Natural killer cell (primary cell): ENCODE measurements around the gene LBHD2. TPM values are rescaled to one million over a fixed set of nuclear protein-coding genes. Genes with fewer than 3 reads are reported as not detected.

Experiments
- ATAC-seq, 3 donors: fragments of 150-1000 bp in 2 of 3; fragments of 200-7000 bp in 1 of 3; cut with Tn5 transposase; 1 replicate in 1 of 3; 2 replicates in 2 of 3; pipeline ENCODE4 v1.10.0; 2021; ENCODE audit warnings: mild to moderate bottlenecking in 2 of 3, moderate library complexity in 2 of 3
- DNase-seq, 2 donors: peaks; one replicate each; pipeline versions ENCODE4 v3.0.0 to v3.0.0-alpha.2; 2013 to 2021; ENCODE audit warnings: mixed read lengths in 1 of 2
- H3K27ac ChIP-seq: one replicate; pipeline ENCODE4 v1.5.1; 2013; ENCODE audit warnings: mild to moderate bottlenecking, low read length
- H3K27me3 ChIP-seq: one replicate; pipeline ENCODE4 v1.6.1; 2013; ENCODE audit warnings: low read length; ENCODE audit not compliant: control insufficient read depth, insufficient read depth
- H3K36me3 ChIP-seq: one replicate; pipeline ENCODE4 v1.6.1; 2013; ENCODE audit warnings: low read length; ENCODE audit not compliant: control insufficient read depth, insufficient read depth
- H3K4me1 ChIP-seq: one replicate; pipeline ENCODE4 v1.6.1; 2013; ENCODE audit warnings: low read length; ENCODE audit not compliant: control insufficient read depth, insufficient read depth
- H3K4me3 ChIP-seq: one replicate; pipeline ENCODE4 v1.5.1; 2013; ENCODE audit warnings: low read length
- H3K9me3 ChIP-seq: one replicate; pipeline ENCODE4 v1.6.1; 2013; ENCODE audit warnings: low read length; ENCODE audit not compliant: control insufficient read depth, insufficient read depth
- H3K27ac Mint-ChIP-seq, 2 donors: one replicate each; pipeline ENCODE4 v1.8.0; 2022; ENCODE audit warnings: mild to moderate bottlenecking in 2 of 2, mixed read lengths in 2 of 2, moderate library complexity in 1 of 2
- H3K27me3 Mint-ChIP-seq, 2 donors: one replicate each; pipeline ENCODE4 v1.8.0; 2022; ENCODE audit warnings: low read depth in 2 of 2, mixed read lengths in 2 of 2
- H3K36me3 Mint-ChIP-seq: one replicate; pipeline ENCODE4 v1.8.0; 2022; ENCODE audit warnings: mixed read lengths
- H3K4me1 Mint-ChIP-seq, 2 donors: one replicate each; pipeline ENCODE4 v1.8.0; 2022; ENCODE audit warnings: mixed read lengths in 2 of 2
- H3K4me3 Mint-ChIP-seq: one replicate; pipeline ENCODE4 v1.8.0; 2022; ENCODE audit warnings: mild to moderate bottlenecking, moderate library complexity, mixed read lengths
- H3K9me3 Mint-ChIP-seq, 2 donors: one replicate each; pipeline ENCODE4 v1.8.0; 2022; ENCODE audit warnings: mixed read lengths in 2 of 2
- WGBS: methylation state at CpG from one replicate; pipeline ENCODE4 v1.1.7; 2013; ENCODE audit warnings: missing lambda C conversion rate; ENCODE audit not compliant: insufficient coverage; 5-methylcytosine and 5-hydroxymethylcytosine counted together
- intact Hi-C: fragments of 100-400 bp; cut with micrococcal nuclease; formaldehyde crosslinking; loops from one replicate; pipeline ENCODE4 v1.14.2; 2022
- total RNA-seq, 4 donors: library from RNA; stranded (reverse); fragments of 120-200 nt in 1 of 4; gene quantifications; one replicate each; pipeline versions ENCODE4 v1.2.3 to v1.2.4, GENCODE V29; 2013 to 2022
- TF ChIP-seq, protein P1 (sequence below): fragments of 200-600 bp; IDR thresholded peaks from one replicate; pipeline ENCODE4 v1.8.0; 2022; ENCODE audit warnings: antibody characterized with exemption

The LBHD2 gene
- not detected for total RNA-seq
- total RNA-seq (2013), result not detected

DNA sequence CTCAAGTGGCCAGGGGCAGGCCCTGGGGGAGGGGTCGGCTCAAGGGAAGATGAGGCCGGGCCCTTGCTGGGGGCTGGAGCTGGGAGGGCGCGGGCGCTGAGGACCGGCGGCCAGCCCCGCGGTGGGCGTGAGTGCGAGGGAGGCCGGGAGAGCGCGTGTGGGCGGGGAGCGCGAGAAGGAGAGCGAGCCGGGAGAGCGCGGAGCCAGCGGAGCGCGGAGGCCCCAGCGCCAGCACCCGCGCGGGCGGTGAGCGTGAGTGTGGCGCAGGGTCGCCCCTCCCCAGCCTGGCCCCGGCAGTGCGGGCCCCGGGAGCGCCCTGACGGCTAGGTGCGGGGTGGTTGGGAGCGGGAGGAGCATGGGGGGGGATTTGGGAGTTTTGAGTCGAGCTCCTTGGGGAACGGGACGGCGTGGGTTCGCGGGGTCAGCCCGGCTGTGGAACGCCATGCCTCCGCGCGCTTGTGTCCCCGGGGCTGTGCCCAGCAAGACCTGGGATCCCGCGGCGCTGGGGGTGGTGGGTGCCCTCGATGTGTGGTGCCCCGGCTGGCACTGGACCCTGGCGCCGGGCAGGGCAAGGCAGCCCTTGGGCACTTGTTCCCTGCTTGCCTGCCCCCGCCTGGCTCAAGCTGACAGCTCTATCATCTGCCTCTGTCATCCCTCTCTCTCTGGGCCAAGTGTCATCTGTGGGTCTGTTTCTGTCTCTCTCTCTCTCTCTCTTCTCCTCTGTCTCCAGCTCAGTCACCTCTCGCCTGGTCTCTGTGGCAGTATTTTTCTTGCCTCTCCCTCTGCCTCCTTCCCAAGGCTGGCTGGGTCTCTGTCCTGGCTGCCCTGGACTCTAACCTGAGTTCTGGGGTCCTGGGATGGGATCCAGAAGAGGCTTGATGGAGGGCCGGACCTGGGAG is at the start of gene LBHD2:
Gene LBHD2, plus strand, starts transcription at position 190 of the 899 bp plus-strand sequence. CDS start 1,803 bp downstream, outside the sequence.
- Histone ChIP-seq H3K27ac (no peak within 1 kb of the TSS), H3K4me1 (no peaks in the 10 kb centered on the region), H3K4me3 (no peak within 1 kb of the TSS), H3K27me3 (no peaks in the 10 kb centered on the region), H3K36me3 (no peaks in the 10 kb centered on the region), H3K9me3 (no peaks in the 10 kb centered on the region)
- intact Hi-C loops, result no loop called here
- Mint-ChIP-seq H3K27me3 (peaks cover 0 to 6% of the 10 kb centered on the region in 2 donors), H3K36me3 (no peaks in the 10 kb centered on the region), H3K27ac (no peak within 1 kb of the TSS), H3K9me3 (no peaks in the 10 kb centered on the region), H3K4me1 (no peaks in the 10 kb centered on the region), H3K4me3 (no peak within 1 kb of the TSS)
- WGBS, result 23% methylated on average over 61 of the region's 61 CpGs
- TF ChIP-seq, protein P1, sequence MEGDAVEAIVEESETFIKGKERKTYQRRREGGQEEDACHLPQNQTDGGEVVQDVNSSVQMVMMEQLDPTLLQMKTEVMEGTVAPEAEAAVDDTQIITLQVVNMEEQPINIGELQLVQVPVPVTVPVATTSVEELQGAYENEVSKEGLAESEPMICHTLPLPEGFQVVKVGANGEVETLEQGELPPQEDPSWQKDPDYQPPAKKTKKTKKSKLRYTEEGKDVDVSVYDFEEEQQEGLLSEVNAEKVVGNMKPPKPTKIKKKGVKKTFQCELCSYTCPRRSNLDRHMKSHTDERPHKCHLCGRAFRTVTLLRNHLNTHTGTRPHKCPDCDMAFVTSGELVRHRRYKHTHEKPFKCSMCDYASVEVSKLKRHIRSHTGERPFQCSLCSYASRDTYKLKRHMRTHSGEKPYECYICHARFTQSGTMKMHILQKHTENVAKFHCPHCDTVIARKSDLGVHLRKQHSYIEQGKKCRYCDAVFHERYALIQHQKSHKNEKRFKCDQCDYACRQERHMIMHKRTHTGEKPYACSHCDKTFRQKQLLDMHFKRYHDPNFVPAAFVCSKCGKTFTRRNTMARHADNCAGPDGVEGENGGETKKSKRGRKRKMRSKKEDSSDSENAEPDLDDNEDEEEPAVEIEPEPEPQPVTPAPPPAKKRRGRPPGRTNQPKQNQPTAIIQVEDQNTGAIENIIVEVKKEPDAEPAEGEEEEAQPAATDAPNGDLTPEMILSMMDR, result no peak
- ATAC-seq, result no peak
- DNase-seq, result no peak

DNA sequence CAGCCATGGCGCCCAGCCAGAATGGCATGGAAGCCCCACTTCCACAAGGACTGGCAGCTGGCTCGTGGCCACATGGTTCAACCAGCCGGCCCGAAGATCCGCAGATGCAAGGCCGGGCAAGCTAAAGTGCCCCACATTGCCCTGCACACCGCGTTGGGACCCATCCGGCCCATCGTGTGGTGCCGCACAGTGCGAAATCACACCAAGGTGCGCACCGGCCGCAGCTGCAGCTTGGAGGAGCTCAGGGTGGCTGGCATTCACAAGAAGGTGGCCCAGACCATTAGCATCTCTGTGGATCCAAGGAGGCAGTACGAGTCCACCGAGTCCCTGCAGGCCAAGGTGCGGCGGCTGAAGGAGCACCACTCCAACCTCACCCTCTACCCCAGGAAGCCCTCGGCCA is 42.5 kb upstream of the LBHD2 start:
- intact Hi-C loops, result no loop called here
- no peaks in the 10 kb centered on the region for H3K9me3 ChIP-seq
- H3K27ac Mint-ChIP-seq, result no peak overlapping the region
- TF ChIP-seq, protein P1, result no peak
- H3K36me3 ChIP-seq, result no peaks in the 10 kb centered on the region
- no peaks in the 10 kb centered on the region for H3K4me1 ChIP-seq
- DNase-seq (no peak), ATAC-seq (no peak)
- no peaks in the 10 kb centered on the region for H3K9me3 Mint-ChIP-seq
- no peak overlapping the region for H3K4me3 ChIP-seq
- H3K4me3 Mint-ChIP-seq, result no peak overlapping the region
- H3K27me3 Mint-ChIP-seq, result peaks cover 13 to 16% of the 10 kb centered on the region in 2 donors
- peaks cover 0 to 4% of the 10 kb centered on the region in 2 donors for H3K4me1 Mint-ChIP-seq
- peaks cover 4% of the 10 kb centered on the region for H3K27me3 ChIP-seq
- WGBS, result 92% methylated on average over 20 of the region's 20 CpGs
- H3K27ac ChIP-seq, result no peak overlapping the region
- no peaks in the 10 kb centered on the region for H3K36me3 Mint-ChIP-seq

DNA sequence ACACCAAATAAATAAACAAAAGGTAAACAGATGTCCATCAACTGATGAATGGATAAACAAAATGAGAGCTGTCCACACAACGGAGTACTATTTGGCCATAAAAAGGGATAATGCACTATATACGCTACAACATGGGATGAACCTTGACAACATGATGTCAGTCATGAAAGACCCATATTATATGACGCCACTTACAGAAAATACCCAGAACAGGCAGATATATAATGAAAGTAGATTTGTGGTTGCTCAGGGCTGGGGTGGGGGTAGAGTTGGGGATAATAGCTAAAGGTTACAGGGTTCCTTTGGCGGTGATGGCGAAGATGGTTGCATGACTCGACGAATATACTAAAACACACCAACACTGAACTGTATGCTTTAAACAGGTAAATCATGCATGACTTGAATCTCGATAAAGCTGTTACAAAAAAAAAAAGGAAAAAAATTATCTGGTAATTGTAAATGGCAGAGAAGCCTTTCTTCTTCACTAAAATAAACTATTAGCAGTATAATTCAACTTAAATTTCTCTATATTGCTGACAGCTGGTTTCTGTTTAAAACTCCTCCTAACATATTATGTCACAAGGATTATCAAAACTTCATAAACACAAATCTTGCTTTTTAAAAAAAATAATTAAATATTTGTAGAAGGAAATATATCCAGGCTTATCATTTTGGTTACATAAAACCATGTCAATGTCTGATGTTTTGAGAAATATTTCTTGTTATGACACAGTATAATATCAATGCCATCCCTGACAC is 40.6 kb upstream of the LBHD2 start:
- no peaks in the 10 kb centered on the region for H3K9me3 Mint-ChIP-seq
- H3K9me3 ChIP-seq, result no peaks in the 10 kb centered on the region
- peaks cover 13 to 16% of the 10 kb centered on the region in 2 donors for H3K27me3 Mint-ChIP-seq
- peaks cover 4% of the 10 kb centered on the region for H3K27me3 ChIP-seq
- DNase-seq (no peak), ATAC-seq (no peak)
- no peaks in the 10 kb centered on the region for H3K36me3 ChIP-seq
- intact Hi-C loops, result no loop called here
- H3K4me3 Mint-ChIP-seq, result no peak overlapping the region
- no peak overlapping the region for H3K27ac ChIP-seq
- H3K4me1 ChIP-seq, result no peaks in the 10 kb centered on the region
- H3K27ac Mint-ChIP-seq, result no peak overlapping the region
- WGBS, result 98% methylated on average over 2 of the region's 8 CpGs
- peaks cover 0 to 4% of the 10 kb centered on the region in 2 donors for H3K4me1 Mint-ChIP-seq
- no peaks in the 10 kb centered on the region for H3K36me3 Mint-ChIP-seq
- H3K4me3 ChIP-seq, result no peak overlapping the region
- TF ChIP-seq, protein P1, result no peak
